D721Med (cell line): Measurements from ENCODE around the gene AFDN.

ENCODE experiments used
- DNase-seq: peaks from one replicate; pipeline ENCODE4 v3.0.0; 2011; ENCODE audit warnings: low spot score; ENCODE audit not compliant: insufficient read length
- FAIRE-seq: peaks from 2 replicates; lab custom pipeline; 2011; peaks lifted over from hg19 to GRCh38; lab: Jason Lieb, UNC
- CTCF ChIP-seq: IDR thresholded peaks from 2 replicates; pipeline ENCODE4 v1.5.1; 2012; ENCODE audit warnings: mild to moderate bottlenecking, control low read depth; ENCODE audit not compliant: insufficient read depth; ENCODE audit errors: missing control alignments

The AFDN gene

GRCh38 chr6:167781868-167782267, 44.8 kb upstream of the AFDN start:
- TF ChIP-seq CTCF = no peak

GRCh38 chr6:167782698-167783517, 43.8 kb upstream of the AFDN start:
- no peak for TF ChIP-seq CTCF
- FAIRE-seq = no peak

More at GRCh38 chr6:167781868-167782267, 44.8 kb upstream of the AFDN start:
- DNase-seq (no peak), FAIRE-seq (no peak)

GRCh38 chr6:167786853-167787675, 39.6 kb upstream of the AFDN start:
- no peak for FAIRE-seq
- no peak for TF ChIP-seq CTCF
- no peak for DNase-seq

More at GRCh38 chr6:167782698-167783517, 43.8 kb upstream of the AFDN start:
- DNase-seq = no peak

- no peak for DNase-seq
- FAIRE-seq = no peak
- no peak for TF ChIP-seq CTCF
Observed at GRCh38 chr6:167787896-167788562, 38.7 kb upstream of the AFDN start.

DNA sequence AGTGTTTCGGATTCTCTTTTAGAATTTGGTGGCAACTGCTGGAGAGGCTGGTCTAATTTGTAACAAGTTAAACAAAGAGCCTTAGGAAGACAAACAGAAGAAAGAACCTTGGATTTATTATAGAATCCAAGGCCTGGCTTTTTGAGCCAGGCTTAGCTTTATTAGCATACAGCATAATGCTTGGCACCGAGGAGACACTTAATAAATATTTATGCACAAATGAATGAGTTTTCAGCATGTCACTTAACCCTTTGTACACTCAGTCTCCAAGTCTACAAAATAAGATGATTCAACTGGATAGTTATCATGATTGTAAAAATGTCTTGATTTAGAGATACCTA, 38.2 kb upstream of the AFDN start:
- FAIRE-seq = no peak
- DNase-seq = no peak
- TF ChIP-seq CTCF = no peak

- DNase-seq = no peak
- TF ChIP-seq CTCF = no peak
- FAIRE-seq = no peak
Observed at GRCh38 chr6:167789358-167789757, 37.4 kb upstream of the AFDN start.
